GM23338 (cell line): ENCODE measurements around the gene PHF8.

ENCODE experiments used
- CTCF ChIP-seq, 2 experiments: fragments of 200-600 bp in 1 of 2; sonication (generic) in 1 of 2; conservative IDR thresholded peaks; 2 replicates each; pipeline versions ENCODE4 v1.5.1 to v1.6.1; 2016 to 2017; ENCODE audit warnings: antibody characterized with exemption in 2 of 2, low read depth in 2 of 2, mild to moderate bottlenecking in 2 of 2, moderate library complexity in 1 of 2
- ETS1 ChIP-seq: IDR thresholded peaks from 2 replicates; pipeline ENCODE4 v1.6.1; 2016; ENCODE audit warnings: antibody characterized with exemption
- EZH2 ChIP-seq: fragments of 200-600 bp; sonication (generic); IDR thresholded peaks from one replicate; pipeline ENCODE4 v1.8.0; 2017; ENCODE audit warnings: antibody characterized with exemption, mild to moderate bottlenecking, low read depth; ENCODE audit not compliant: unreplicated experiment
- EZH2phosphoT487 ChIP-seq: fragments of 200-600 bp; sonication (generic); IDR thresholded peaks from one replicate; pipeline ENCODE4 v1.8.1; 2018; ENCODE audit warnings: antibody characterized with exemption; ENCODE audit not compliant: unreplicated experiment
- JUNB ChIP-seq: IDR thresholded peaks from one replicate; pipeline ENCODE4 v1.6.1; 2016; ENCODE audit warnings: antibody characterized with exemption; ENCODE audit not compliant: unreplicated experiment
- NANOG ChIP-seq: IDR thresholded peaks from 2 replicates; pipeline ENCODE4 v1.6.1; 2016; ENCODE audit warnings: antibody characterized with exemption, borderline replicate concordance
- POLR2AphosphoS5 ChIP-seq: IDR thresholded peaks from 2 replicates; pipeline ENCODE4 v1.6.1; 2016; ENCODE audit warnings: antibody characterized with exemption, low read depth
- REST ChIP-seq: IDR thresholded peaks from one replicate; pipeline ENCODE4 v1.6.1; 2018; ENCODE audit warnings: antibody characterized with exemption; ENCODE audit not compliant: unreplicated experiment

GRCh38 chrX:54029529-54030143 lies 14.6 kb downstream of the PHF8 start:
- TF ChIP-seq JUNB (no peak), POLR2AphosphoS5 (no peak), REST (no peak), NANOG (no peak), EZH2 (no peak), CTCF (conservative IDR thresholded peaks at IDR 0.05; ENCODE audit: low read depth in 2 of 2) (no peak), EZH2phosphoT487 (no peak), ETS1 (no peak)
